GM13976 (cell line): ENCODE results near the gene CCDC102B.

ENCODE experiments used
- DNase-seq: peaks from one replicate; pipeline ENCODE4 v3.0.0; 2012; ENCODE audit warnings: low spot score
- in situ Hi-C: fragments of 300-500 bp; cut with MboI; formaldehyde crosslinking; loops from one replicate; pipeline ENCODE4 v1.12.0; 2022; ENCODE audit warnings: low sequenced_read_pairs, mixed read lengths, inconsistent platforms; ENCODE audit not compliant: unreplicated experiment
- TF ChIP-seq, protein P1 (sequence below): IDR thresholded peaks from 2 replicates; pipeline ENCODE4 v1.5.1; 2012; ENCODE audit warnings: borderline replicate concordance, mild to moderate bottlenecking; ENCODE audit not compliant: insufficient read depth; ENCODE audit errors: extremely low read depth, missing control alignments, control extremely low read depth

Gene CCDC102B

GRCh38 chr18:69064063-69064462, 266.2 kb downstream of the CCDC102B start:
- TF ChIP-seq, protein P1, sequence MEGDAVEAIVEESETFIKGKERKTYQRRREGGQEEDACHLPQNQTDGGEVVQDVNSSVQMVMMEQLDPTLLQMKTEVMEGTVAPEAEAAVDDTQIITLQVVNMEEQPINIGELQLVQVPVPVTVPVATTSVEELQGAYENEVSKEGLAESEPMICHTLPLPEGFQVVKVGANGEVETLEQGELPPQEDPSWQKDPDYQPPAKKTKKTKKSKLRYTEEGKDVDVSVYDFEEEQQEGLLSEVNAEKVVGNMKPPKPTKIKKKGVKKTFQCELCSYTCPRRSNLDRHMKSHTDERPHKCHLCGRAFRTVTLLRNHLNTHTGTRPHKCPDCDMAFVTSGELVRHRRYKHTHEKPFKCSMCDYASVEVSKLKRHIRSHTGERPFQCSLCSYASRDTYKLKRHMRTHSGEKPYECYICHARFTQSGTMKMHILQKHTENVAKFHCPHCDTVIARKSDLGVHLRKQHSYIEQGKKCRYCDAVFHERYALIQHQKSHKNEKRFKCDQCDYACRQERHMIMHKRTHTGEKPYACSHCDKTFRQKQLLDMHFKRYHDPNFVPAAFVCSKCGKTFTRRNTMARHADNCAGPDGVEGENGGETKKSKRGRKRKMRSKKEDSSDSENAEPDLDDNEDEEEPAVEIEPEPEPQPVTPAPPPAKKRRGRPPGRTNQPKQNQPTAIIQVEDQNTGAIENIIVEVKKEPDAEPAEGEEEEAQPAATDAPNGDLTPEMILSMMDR, result no peak
- DNase-seq, result no peak
- in situ Hi-C loops, result no loop called here

DNA sequence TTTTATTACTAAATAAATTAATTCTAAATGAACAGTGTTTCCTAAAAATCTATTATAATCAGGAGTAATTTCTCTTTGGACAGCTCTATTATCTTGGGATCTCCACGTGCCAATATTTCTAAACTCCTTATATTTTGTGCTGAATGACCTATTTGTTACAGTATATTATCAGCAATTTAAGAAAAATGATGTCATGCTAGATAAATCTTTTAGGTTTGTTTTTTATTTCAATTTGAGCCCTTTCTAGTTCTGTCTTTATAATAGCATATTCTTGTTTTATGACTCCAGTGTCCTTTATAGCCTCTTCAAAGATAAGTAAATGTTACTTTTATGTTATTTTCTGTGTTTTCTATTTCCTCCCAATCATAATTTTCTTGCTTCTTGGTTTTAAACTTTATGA, 269.2 kb downstream of the CCDC102B start:
- in situ Hi-C loops, result no loop called here
- TF ChIP-seq, protein P1, result no peak
- DNase-seq, result no peak

DNA sequence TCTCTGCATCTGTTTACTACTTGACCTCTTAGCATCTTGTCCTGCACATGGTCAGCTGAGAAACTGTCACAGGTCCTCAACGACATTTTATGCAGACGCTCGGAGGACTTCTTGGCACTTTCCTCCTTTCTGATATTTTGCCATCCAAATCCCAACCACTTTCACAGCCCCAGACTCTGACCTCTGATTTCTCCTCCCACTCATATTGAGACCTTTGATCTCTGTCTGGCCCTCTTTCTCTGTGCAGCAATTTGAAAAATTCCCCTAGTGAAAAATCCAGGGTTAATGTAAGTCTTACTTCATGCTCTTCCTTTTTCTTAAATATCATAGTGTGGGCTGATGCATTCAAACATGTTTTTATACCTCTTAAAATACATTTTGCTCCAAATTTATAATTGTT, 273.8 kb downstream of the CCDC102B start:
- in situ Hi-C loops, result no loop called here

DNA sequence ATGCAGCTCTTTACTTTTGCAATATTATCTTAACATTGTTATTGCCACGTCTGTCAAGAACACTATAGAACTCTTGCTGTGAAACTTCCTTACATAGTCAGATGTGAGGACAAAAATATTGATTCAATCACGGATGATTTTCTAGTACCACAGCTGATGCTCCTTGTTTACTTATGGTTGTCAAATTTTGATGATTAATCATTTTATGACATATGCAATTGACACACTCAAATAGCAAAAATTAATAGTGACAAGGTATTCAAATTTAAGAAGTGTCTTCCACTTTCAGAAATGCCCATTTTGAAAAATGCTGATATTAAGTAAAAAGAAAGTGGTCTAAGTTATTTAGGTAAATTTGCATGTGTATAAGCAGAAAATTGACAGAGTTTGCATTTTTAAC, 284.0 kb downstream of the CCDC102B start:
- in situ Hi-C loops, result no loop called here
- TF ChIP-seq, protein P1, result no peak
- no peak for DNase-seq

More for the DNA sequence above, 273.8 kb downstream of the CCDC102B start:
- TF ChIP-seq, protein P1, result no peak
- DNase-seq, result no peak

GRCh38 chr18:69082499-69082898, 284.6 kb downstream of the CCDC102B start:
- in situ Hi-C loops, result no loop called here
- TF ChIP-seq, protein P1, result no peak
- no peak for DNase-seq

- in situ Hi-C loops, result no loop called here
- no peak for DNase-seq
- TF ChIP-seq, protein P1, result no peak
Measured at GRCh38 chr18:69085951-69086350, 288.1 kb downstream of the CCDC102B start.

- in situ Hi-C loops, result no loop called here
- no peak for DNase-seq
- TF ChIP-seq, protein P1, result no peak
Measured at GRCh38 chr18:69088973-69089372, 291.1 kb downstream of the CCDC102B start.
